ENCODE results near the gene CACNG8.
"Not testable (repeated sequence)": the region's sequence is repeated elsewhere in the genome, so short reads cannot be mapped to it uniquely, and the experiment has no call there.

Gene CACNG8

GRCh38 chr19:54035215-54036178 is 72.8 kb downstream of the CACNG8 start:
- Histone ChIP-seq H3K27ac (ENCODE audit: low read depth, low read length) (peak overlapping the region; percentile 76), H3K9me3 (ENCODE audit: control insufficient read depth, insufficient read depth, low read depth, low read length) (no peaks in the 10 kb centered on the region), H3K36me3 (ENCODE audit: control insufficient read depth, insufficient read depth, low read length) (no peaks in the 10 kb centered on the region), H3K4me1 (ENCODE audit: control insufficient read depth, insufficient read depth, low read length) (peaks cover 14% of the 10 kb centered on the region), H3K27me3 (ENCODE audit: control insufficient read depth, insufficient read depth, low read length) (no peaks in the 10 kb centered on the region), H3K9ac (ENCODE audit: low read length) (peak overlapping the region; percentile 78), H3K4me3 (ENCODE audit: low read depth, low read length) (peak overlapping the region; percentile 6; the same call in 1 of the 2 replicates)

- peak overlapping the region; percentile 77; the same call in 1 of the 2 replicates for H3K27ac ChIP-seq (ENCODE audit: low read depth, low read length)
Observed at GRCh38 chr19:54036542-54036941, 73.8 kb downstream of the CACNG8 start.

More at GRCh38 chr19:54036542-54036941, 73.8 kb downstream of the CACNG8 start:
- H3K4me3 ChIP-seq (ENCODE audit: low read depth, low read length); H3K27me3 ChIP-seq (ENCODE audit: control insufficient read depth, insufficient read depth, low read length); H3K36me3 ChIP-seq (ENCODE audit: control insufficient read depth, insufficient read depth, low read length); H3K9me3 ChIP-seq (ENCODE audit: control insufficient read depth, insufficient read depth, low read depth, low read length): not testable (repeated sequence)
- Histone ChIP-seq H3K4me1 (ENCODE audit: control insufficient read depth, insufficient read depth, low read length) (peaks cover 15% of the 10 kb centered on the region), H3K9ac (ENCODE audit: low read length) (peak overlapping the region; percentile 62)
